ENCODE results near the gene MED27.

Gene MED27

DNA sequence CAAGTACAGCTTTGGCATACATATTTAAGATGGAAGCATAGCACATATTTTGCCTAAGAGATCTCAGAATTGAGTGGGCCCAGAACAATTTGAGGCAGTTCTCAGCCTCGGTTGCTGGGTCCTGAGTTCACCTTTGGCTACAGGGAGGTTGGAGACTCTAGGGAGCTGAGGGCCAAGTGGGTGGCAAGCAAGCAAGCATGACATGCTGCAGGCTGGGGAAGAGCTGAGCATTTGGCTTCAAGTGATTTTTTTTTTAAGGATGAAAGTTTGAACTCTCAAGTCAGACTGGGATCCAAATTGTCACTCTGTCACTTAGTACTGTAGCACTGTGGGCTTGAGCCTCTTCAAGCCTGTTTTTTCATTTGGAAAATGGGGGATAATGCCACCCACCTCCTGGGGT lies 160.5 kb downstream of the MED27 start:
- no peaks in the 10 kb centered on the region for H3K36me3 ChIP-seq (ENCODE audit: insufficient read depth, insufficient read length, low read length)
- no peaks in the 10 kb centered on the region for H3K4me1 ChIP-seq (ENCODE audit: insufficient read depth, insufficient read length)
- no peak overlapping the region for H3K4me3 ChIP-seq (ENCODE audit: insufficient read length, low read depth)
- no peaks in the 10 kb centered on the region for H3K27me3 ChIP-seq (ENCODE audit: insufficient read depth, insufficient read length)
- no peaks in the 10 kb centered on the region for H3K9me3 ChIP-seq (ENCODE audit: insufficient read depth, low read length)
- TF ChIP-seq ZNF274 (IDR thresholded peaks at IDR 0.05; ENCODE audit: low read depth, low read length) (no peak), SUZ12 (IDR thresholded peaks at IDR 0.05; ENCODE audit: extremely low read depth, insufficient read depth, insufficient read length) (no peak), YY1 (IDR thresholded peaks at IDR 0.05; ENCODE audit: insufficient read depth, insufficient read length) (no peak)
- H3K9ac ChIP-seq (ENCODE audit: insufficient read length, low read depth), result no peak overlapping the region
- no peak for DNase-seq (ENCODE audit: low read depth, low spot score)

DNA sequence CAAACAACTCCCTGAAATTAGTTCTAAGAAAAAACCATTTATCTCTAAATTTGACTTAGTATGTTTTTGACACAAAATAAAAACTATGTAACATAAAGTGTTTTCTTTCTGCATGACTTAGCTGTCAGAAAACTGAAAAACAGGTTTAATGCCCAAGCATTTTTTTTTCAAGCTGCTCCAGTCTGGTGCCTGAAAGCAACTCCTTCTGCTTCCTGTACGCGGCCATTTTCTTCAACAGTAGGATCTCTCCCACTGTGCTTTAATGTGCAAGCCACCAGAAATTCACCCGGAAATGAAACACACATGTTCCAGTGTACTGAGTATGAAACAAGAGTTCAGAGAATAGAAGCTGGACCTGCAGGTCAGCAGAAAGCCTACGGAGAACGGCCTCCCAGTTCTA lies 161.2 kb downstream of the MED27 start:
- no peak overlapping the region for H3K4me3 ChIP-seq (ENCODE audit: insufficient read length, low read depth)
- H3K9me3 ChIP-seq (ENCODE audit: insufficient read depth, low read length), result no peaks in the 10 kb centered on the region
- H3K9ac ChIP-seq (ENCODE audit: insufficient read length, low read depth), result no peak overlapping the region
- DNase-seq (ENCODE audit: low read depth, low spot score), result no peak
- H3K4me1 ChIP-seq (ENCODE audit: insufficient read depth, insufficient read length), result no peaks in the 10 kb centered on the region
- no peaks in the 10 kb centered on the region for H3K36me3 ChIP-seq (ENCODE audit: insufficient read depth, insufficient read length, low read length)
- no peaks in the 10 kb centered on the region for H3K27me3 ChIP-seq (ENCODE audit: insufficient read depth, insufficient read length)
- TF ChIP-seq ZNF274 (IDR thresholded peaks at IDR 0.05; ENCODE audit: low read depth, low read length) (no peak), SUZ12 (IDR thresholded peaks at IDR 0.05; ENCODE audit: extremely low read depth, insufficient read depth, insufficient read length) (no peak), YY1 (IDR thresholded peaks at IDR 0.05; ENCODE audit: insufficient read depth, insufficient read length) (no peak)

DNA sequence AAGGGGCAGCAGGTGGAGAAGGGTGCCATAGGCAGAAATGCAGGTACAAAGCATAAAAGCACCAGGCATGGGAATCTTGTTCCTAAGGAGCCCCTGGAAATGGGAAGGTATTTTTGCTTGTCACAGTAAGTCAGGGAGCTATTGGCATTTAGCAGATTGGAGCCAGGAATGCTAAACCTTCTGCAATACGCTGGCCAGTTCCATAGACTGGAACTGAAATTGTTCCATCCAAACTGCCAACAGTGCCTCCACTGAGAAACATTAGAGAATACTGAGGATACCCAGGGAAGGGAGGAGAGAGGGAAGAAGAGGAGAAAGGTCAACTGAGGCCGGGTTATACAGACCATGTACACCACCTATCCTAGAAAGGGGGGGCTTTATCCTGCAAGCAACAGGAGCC lies 162.7 kb downstream of the MED27 start:
- no peaks in the 10 kb centered on the region for H3K4me1 ChIP-seq (ENCODE audit: insufficient read depth, insufficient read length)
- H3K9ac ChIP-seq (ENCODE audit: insufficient read length, low read depth), result no peak overlapping the region
- H3K36me3 ChIP-seq (ENCODE audit: insufficient read depth, insufficient read length, low read length), result no peaks in the 10 kb centered on the region
- H3K4me3 ChIP-seq (ENCODE audit: insufficient read length, low read depth), result no peak overlapping the region
- no peak for TF ChIP-seq YY1 (IDR thresholded peaks at IDR 0.05; ENCODE audit: insufficient read depth, insufficient read length)
- TF ChIP-seq ZNF274 (IDR thresholded peaks at IDR 0.05; ENCODE audit: low read depth, low read length), result no peak
- no peak for TF ChIP-seq SUZ12 (IDR thresholded peaks at IDR 0.05; ENCODE audit: extremely low read depth, insufficient read depth, insufficient read length)
- H3K27me3 ChIP-seq (ENCODE audit: insufficient read depth, insufficient read length), result no peaks in the 10 kb centered on the region
- DNase-seq (ENCODE audit: low read depth, low spot score), result no peak
- H3K9me3 ChIP-seq (ENCODE audit: insufficient read depth, low read length), result no peaks in the 10 kb centered on the region

DNA sequence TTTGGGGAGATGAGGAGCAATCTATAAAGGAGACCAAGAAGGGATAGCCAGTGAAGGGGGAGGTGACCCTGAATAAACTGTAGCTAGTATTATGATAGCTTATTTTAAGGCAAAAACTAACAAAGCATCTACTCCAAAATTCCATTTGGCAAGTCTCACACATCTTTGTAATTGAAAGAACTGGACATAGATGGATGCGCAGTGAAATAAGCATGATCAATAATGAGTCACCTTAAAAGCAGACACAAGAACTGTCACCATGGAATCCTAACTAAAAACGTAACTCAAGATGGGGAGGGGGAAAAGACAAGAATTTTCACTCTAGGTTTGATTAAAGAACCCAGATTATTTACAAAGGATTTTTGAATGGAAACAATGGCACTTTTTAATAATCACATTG lies 164.5 kb downstream of the MED27 start:
- TF ChIP-seq ZNF274 (IDR thresholded peaks at IDR 0.05; ENCODE audit: low read depth, low read length) (no peak), YY1 (IDR thresholded peaks at IDR 0.05; ENCODE audit: insufficient read depth, insufficient read length) (no peak), SUZ12 (IDR thresholded peaks at IDR 0.05; ENCODE audit: extremely low read depth, insufficient read depth, insufficient read length) (no peak)
- Histone ChIP-seq H3K36me3 (ENCODE audit: insufficient read depth, insufficient read length, low read length) (no peaks in the 10 kb centered on the region), H3K4me1 (ENCODE audit: insufficient read depth, insufficient read length) (peaks cover 4% of the 10 kb centered on the region), H3K27me3 (ENCODE audit: insufficient read depth, insufficient read length) (no peaks in the 10 kb centered on the region), H3K9ac (ENCODE audit: insufficient read length, low read depth) (no peak overlapping the region), H3K9me3 (ENCODE audit: insufficient read depth, low read length) (no peaks in the 10 kb centered on the region), H3K4me3 (ENCODE audit: insufficient read length, low read depth) (no peak overlapping the region)
- DNase-seq (ENCODE audit: low read depth, low spot score), result no peak

DNA sequence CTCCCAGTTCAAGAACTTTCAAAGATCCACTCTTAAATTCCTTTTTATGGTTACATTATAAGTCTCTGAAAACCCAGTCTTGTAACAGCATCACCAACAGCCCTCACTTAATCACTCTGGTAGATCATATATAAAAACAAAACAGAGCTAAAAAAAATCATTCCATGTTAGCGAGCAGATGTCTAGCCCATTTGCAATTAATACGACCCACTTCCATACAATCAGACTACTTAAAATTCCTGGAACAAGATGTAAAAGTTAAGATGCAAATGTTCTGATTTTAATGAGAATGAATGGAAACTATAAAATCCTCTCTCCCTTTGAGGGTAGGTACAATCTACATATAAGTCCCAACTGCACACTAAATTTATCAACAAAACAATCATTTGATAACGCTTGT lies 167.0 kb downstream of the MED27 start:
- H3K36me3 ChIP-seq (ENCODE audit: insufficient read depth, insufficient read length, low read length), result no peaks in the 10 kb centered on the region
- no peak overlapping the region for H3K4me3 ChIP-seq (ENCODE audit: insufficient read length, low read depth)
- no peaks in the 10 kb centered on the region for H3K27me3 ChIP-seq (ENCODE audit: insufficient read depth, insufficient read length)
- H3K9me3 ChIP-seq (ENCODE audit: insufficient read depth, low read length), result no peaks in the 10 kb centered on the region
- peaks cover 4% of the 10 kb centered on the region for H3K4me1 ChIP-seq (ENCODE audit: insufficient read depth, insufficient read length)
- H3K9ac ChIP-seq (ENCODE audit: insufficient read length, low read depth), result no peak overlapping the region
- TF ChIP-seq SUZ12 (IDR thresholded peaks at IDR 0.05; ENCODE audit: extremely low read depth, insufficient read depth, insufficient read length) (no peak), YY1 (IDR thresholded peaks at IDR 0.05; ENCODE audit: insufficient read depth, insufficient read length) (no peak), ZNF274 (IDR thresholded peaks at IDR 0.05; ENCODE audit: low read depth, low read length) (no peak)
- no peak for DNase-seq (ENCODE audit: low read depth, low spot score)

DNA sequence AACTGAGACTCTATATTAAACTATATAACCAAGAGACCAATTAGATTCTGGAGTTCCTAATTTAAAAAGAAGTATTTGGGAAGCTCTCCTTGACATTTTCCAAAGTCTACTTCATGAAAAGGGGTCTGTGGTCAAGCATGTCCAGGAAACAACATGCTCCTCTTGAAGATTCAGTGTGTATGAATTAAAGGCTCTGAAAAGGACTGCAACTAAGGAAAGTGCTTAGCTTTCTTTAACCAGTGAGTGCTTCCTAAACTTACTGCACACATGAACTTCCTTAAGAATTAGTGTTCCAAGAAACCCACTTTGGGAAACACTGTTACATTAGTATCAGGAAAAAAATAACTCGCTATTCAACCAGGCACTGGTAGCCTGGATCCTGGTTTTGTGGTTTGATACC lies 167.6 kb downstream of the MED27 start:
- no peaks in the 10 kb centered on the region for H3K27me3 ChIP-seq (ENCODE audit: insufficient read depth, insufficient read length)
- peaks cover 4% of the 10 kb centered on the region for H3K4me1 ChIP-seq (ENCODE audit: insufficient read depth, insufficient read length)
- H3K36me3 ChIP-seq (ENCODE audit: insufficient read depth, insufficient read length, low read length), result no peaks in the 10 kb centered on the region
- no peak overlapping the region for H3K4me3 ChIP-seq (ENCODE audit: insufficient read length, low read depth)
- no peak overlapping the region for H3K9ac ChIP-seq (ENCODE audit: insufficient read length, low read depth)
- TF ChIP-seq ZNF274 (IDR thresholded peaks at IDR 0.05; ENCODE audit: low read depth, low read length) (no peak), SUZ12 (IDR thresholded peaks at IDR 0.05; ENCODE audit: extremely low read depth, insufficient read depth, insufficient read length) (no peak), YY1 (IDR thresholded peaks at IDR 0.05; ENCODE audit: insufficient read depth, insufficient read length) (no peak)
- no peak for DNase-seq (ENCODE audit: low read depth, low spot score)
- peaks cover 3% of the 10 kb centered on the region; the same call in 1 of the 2 replicates for H3K9me3 ChIP-seq (ENCODE audit: insufficient read depth, low read length)

DNA sequence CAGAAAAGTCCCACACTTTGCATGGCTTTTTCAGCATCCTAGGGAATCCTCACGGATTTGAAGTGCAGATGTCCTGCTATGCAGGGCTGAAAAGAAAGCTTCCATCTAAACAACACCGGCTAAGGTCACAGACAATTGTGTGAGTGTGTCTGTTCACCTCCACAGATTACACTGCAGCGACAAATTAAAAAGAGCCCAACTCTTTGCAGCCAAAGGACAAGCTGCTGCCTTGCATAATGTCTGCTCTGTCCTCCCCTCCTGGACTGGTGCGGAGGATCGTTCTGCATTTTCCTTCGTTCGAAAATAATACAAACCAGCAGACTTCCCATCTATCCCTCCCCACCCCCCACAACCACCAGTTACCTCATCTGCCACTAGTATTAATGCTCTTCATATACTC lies 169.1 kb downstream of the MED27 start:
- Histone ChIP-seq H3K4me1 (ENCODE audit: insufficient read depth, insufficient read length) (peaks cover 4% of the 10 kb centered on the region), H3K9ac (ENCODE audit: insufficient read length, low read depth) (no peak overlapping the region), H3K27me3 (ENCODE audit: insufficient read depth, insufficient read length) (no peaks in the 10 kb centered on the region), H3K4me3 (ENCODE audit: insufficient read length, low read depth) (no peak overlapping the region), H3K9me3 (ENCODE audit: insufficient read depth, low read length) (peaks cover 6% of the 10 kb centered on the region; the same call in 1 of the 2 replicates), H3K36me3 (ENCODE audit: insufficient read depth, insufficient read length, low read length) (no peaks in the 10 kb centered on the region)
- no peak for DNase-seq (ENCODE audit: low read depth, low spot score)
- no peak for TF ChIP-seq SUZ12 (IDR thresholded peaks at IDR 0.05; ENCODE audit: extremely low read depth, insufficient read depth, insufficient read length)

DNA sequence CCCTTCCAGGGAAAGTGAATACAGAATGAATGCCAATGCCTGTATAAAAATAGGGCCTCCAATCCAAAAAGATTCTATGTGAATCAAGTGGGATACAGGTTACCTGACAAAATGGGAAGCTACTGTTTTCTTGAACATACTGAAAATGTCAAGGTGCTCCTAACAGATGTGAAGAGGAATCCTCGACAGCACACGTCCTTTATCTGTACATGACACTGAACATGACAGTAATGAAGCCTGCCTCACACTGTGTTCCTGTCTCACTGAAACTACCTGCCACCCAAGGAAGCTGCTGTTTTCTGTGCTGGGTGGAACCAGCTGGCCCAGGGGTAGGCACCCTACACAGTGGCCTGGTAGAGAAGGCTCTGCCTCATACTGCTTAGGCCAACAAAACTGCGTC lies 174.5 kb downstream of the MED27 start:
- no peak overlapping the region for H3K9ac ChIP-seq (ENCODE audit: insufficient read length, low read depth)
- peaks cover 3% of the 10 kb centered on the region for H3K36me3 ChIP-seq (ENCODE audit: insufficient read depth, insufficient read length, low read length)
- peaks cover 6% of the 10 kb centered on the region; the same call in 1 of the 2 replicates for H3K9me3 ChIP-seq (ENCODE audit: insufficient read depth, low read length)
- H3K27me3 ChIP-seq (ENCODE audit: insufficient read depth, insufficient read length), result no peaks in the 10 kb centered on the region
- peaks cover 5% of the 10 kb centered on the region for H3K4me1 ChIP-seq (ENCODE audit: insufficient read depth, insufficient read length)
- no peak for DNase-seq (ENCODE audit: low read depth, low spot score)
- no peak overlapping the region for H3K4me3 ChIP-seq (ENCODE audit: insufficient read length, low read depth)
- no peak for TF ChIP-seq ZNF274 (IDR thresholded peaks at IDR 0.05; ENCODE audit: low read depth, low read length)
- TF ChIP-seq YY1 (IDR thresholded peaks at IDR 0.05; ENCODE audit: insufficient read depth, insufficient read length), result no peak
- TF ChIP-seq SUZ12 (IDR thresholded peaks at IDR 0.05; ENCODE audit: extremely low read depth, insufficient read depth, insufficient read length), result no peak

Data from NT2/D1 (cell line).